PC-9 (cell line): ENCODE results near the gene MCU. TPM values are rescaled to one million over a fixed set of nuclear protein-coding genes. Genes with fewer than 3 reads are reported as not detected.

Source experiments
- BruUV-seq: library from RNA; stranded (reverse); fragments of 400-500 nt; replicated peaks from 2 replicates; lab custom pipeline; 2021; lab: Mats Ljungman, UMichigan
- CTCF ChIA-PET: fragments of 300-600 bp; sonication (Branson Sonifier 250); formaldehyde crosslinking; loops from one replicate; lab custom pipeline; 2022; ENCODE audit warnings: antibody characterized with exemption; lab: Charles Lee
- POLR2A ChIA-PET: fragments of 300-600 bp; sonication (Branson Sonifier 250); formaldehyde crosslinking; loops from one replicate; lab custom pipeline; 2022; ENCODE audit warnings: antibody characterized with exemption; ENCODE audit not compliant: unreplicated experiment; lab: Charles Lee
- DNase-seq, 2 experiments: peaks; one replicate each; pipeline versions ENCODE4 v3.0.0 to v3.0.0-alpha.2; 2015 to 2022; ENCODE audit warnings: mixed read lengths in 1 of 2
- H2AFZ ChIP-seq: fragments of 200-600 bp; sonication (generic); 2 replicates; pipeline ENCODE4 v1.8.1; 2017; ENCODE audit warnings: antibody characterized with exemption
- H3F3A ChIP-seq: fragments of 200-600 bp; sonication (generic); 2 replicates; pipeline ENCODE4 v1.8.1; 2017; ENCODE audit warnings: antibody characterized with exemption, mild to moderate bottlenecking, low read depth; ENCODE audit not compliant: insufficient read depth
- H3K27ac ChIP-seq: fragments of 200-600 bp; sonication (generic); 2 replicates; pipeline ENCODE4 v1.6.1; 2016; ENCODE audit warnings: mixed run types
- H3K27me3 ChIP-seq: fragments of 200-600 bp; sonication (generic); 2 replicates; pipeline ENCODE4 v1.6.1; 2016; ENCODE audit warnings: low read depth, mixed run types; ENCODE audit not compliant: insufficient read depth
- H3K36me3 ChIP-seq: fragments of 200-600 bp; sonication (generic); 2 replicates; pipeline ENCODE4 v1.6.1; 2016; ENCODE audit warnings: low read depth, mixed run types
- H3K4me1 ChIP-seq: fragments of 200-600 bp; sonication (generic); replicated peaks from 2 replicates; pipeline ENCODE4 v1.6.1; 2016; ENCODE audit warnings: mixed run types; ENCODE audit not compliant: insufficient read depth
- H3K4me2 ChIP-seq: fragments of 200-600 bp; sonication (generic); 2 replicates; pipeline ENCODE4 v1.6.1; 2017; ENCODE audit warnings: mixed run types
- H3K4me3 ChIP-seq: fragments of 200-600 bp; sonication (generic); 2 replicates; pipeline ENCODE4 v1.6.1; 2016; ENCODE audit warnings: mixed run types
- H3K79me2 ChIP-seq: fragments of 200-600 bp; sonication (generic); 2 replicates; pipeline ENCODE4 v1.6.1; 2017; ENCODE audit warnings: low read depth, mixed run types
- H3K9me2 ChIP-seq: fragments of 200-600 bp; sonication (generic); 2 replicates; pipeline ENCODE4 v1.8.1; 2017; ENCODE audit warnings: mild to moderate bottlenecking; ENCODE audit not compliant: insufficient read depth
- H3K9me3 ChIP-seq: fragments of 200-600 bp; sonication (generic); 2 replicates; pipeline ENCODE4 v1.8.1; 2016; ENCODE audit warnings: low read depth; ENCODE audit not compliant: insufficient read depth
- H4K20me1 ChIP-seq: fragments of 200-600 bp; sonication (generic); 2 replicates; pipeline ENCODE4 v1.8.1; 2017; ENCODE audit not compliant: insufficient read depth
- EZH2 ChIP-seq: fragments of 200-600 bp; sonication (generic); IDR thresholded peaks from 2 replicates; pipeline ENCODE4 v1.8.0; 2017; ENCODE audit warnings: antibody characterized with exemption, low read depth
- intact Hi-C: fragments of 100-400 bp; cut with micrococcal nuclease; formaldehyde crosslinking; loops from one replicate; pipeline ENCODE4 v1.10.0; 2022; ENCODE audit not compliant: unreplicated experiment
- total RNA-seq: library from RNA; stranded (reverse); gene quantifications from 2 replicates; pipeline ENCODE4 v1.2.3, GENCODE V29; 2021
- TF ChIP-seq, protein P1 (sequence below): fragments of 200-600 bp; sonication (generic); conservative IDR thresholded peaks from 2 replicates; pipeline ENCODE4 v1.6.1; 2017; ENCODE audit warnings: mixed run types, antibody characterized with exemption, mild to moderate bottlenecking, moderate library complexity

The MCU gene
- total RNA-seq, 1 experiment from 2014 or later: 59.5 TPM

DNA sequence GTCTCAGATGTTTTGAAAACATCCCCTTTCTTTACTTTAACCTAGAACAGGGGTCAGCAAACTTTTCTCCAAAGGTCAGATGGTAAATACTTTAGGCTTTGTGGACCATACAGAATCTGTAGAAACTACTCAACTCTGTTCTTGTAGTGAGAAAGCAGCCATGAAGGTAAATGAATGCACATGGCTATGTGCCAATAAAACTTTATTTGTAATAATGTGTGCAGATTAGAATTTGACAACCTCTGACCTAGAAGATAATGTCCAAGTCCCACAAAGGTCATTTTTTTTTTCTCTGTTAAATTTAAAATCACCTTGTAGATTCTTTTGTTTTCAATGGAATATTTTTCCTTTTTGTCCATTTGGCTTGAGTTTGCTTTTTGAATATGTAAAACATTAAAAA is 218.8 kb downstream of the MCU start:
- ChIA-PET CTCF (no interaction called here), POLR2A (interaction anchor here (0.6 kb wide), 1 partner anchor 273 kb away, joined by 5 read pairs; no protein-coding TSS in a partner anchor)
- Histone ChIP-seq H3F3A (no peaks in the 10 kb centered on the region), H4K20me1 (no peaks in the 10 kb centered on the region), H3K36me3 (no peaks in the 10 kb centered on the region), H3K79me2 (no peaks in the 10 kb centered on the region), H3K9me3 (no peaks in the 10 kb centered on the region), H3K27ac (no peak overlapping the region), H3K9me2 (no peaks in the 10 kb centered on the region), H3K4me3 (no peak overlapping the region), H3K27me3 (no peaks in the 10 kb centered on the region), H3K4me2 (no peak overlapping the region), H3K4me1 (no peaks in the 10 kb centered on the region), H2AFZ (no peak overlapping the region)
- BruUV-seq: no TSS peak
- intact Hi-C loops: no loop called here
- TF ChIP-seq EZH2: no peak
- TF ChIP-seq, protein P1, sequence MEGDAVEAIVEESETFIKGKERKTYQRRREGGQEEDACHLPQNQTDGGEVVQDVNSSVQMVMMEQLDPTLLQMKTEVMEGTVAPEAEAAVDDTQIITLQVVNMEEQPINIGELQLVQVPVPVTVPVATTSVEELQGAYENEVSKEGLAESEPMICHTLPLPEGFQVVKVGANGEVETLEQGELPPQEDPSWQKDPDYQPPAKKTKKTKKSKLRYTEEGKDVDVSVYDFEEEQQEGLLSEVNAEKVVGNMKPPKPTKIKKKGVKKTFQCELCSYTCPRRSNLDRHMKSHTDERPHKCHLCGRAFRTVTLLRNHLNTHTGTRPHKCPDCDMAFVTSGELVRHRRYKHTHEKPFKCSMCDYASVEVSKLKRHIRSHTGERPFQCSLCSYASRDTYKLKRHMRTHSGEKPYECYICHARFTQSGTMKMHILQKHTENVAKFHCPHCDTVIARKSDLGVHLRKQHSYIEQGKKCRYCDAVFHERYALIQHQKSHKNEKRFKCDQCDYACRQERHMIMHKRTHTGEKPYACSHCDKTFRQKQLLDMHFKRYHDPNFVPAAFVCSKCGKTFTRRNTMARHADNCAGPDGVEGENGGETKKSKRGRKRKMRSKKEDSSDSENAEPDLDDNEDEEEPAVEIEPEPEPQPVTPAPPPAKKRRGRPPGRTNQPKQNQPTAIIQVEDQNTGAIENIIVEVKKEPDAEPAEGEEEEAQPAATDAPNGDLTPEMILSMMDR: no peak
- no peak for DNase-seq

DNA sequence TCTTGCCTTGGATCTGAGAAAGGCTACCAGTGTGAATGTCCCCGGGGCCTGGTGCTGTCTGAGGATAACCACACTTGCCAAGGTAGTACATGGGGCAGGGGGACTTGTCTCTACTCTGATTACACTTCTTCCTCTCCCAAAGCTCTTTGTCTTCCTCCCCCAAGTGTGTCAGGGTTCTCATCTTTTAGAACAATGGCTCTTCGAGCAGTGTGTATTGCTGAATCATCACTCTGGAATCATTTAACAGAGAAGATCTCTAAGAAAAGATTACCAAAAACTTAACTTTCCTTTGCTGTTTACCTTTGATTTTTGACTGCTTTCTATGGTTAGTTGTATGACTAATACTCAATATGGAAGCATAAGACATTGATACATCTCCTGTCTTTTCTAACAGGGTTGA is 219.8 kb downstream of the MCU start:
- H2AFZ ChIP-seq: no peak overlapping the region
- POLR2A ChIA-PET: no interaction called here
- H3K9me2 ChIP-seq: no peaks in the 10 kb centered on the region
- H3K27me3 ChIP-seq: no peaks in the 10 kb centered on the region
- no peak for DNase-seq
- no peak overlapping the region for H3K4me3 ChIP-seq
- CTCF ChIA-PET: no interaction called here
- H4K20me1 ChIP-seq: no peaks in the 10 kb centered on the region
- H3K79me2 ChIP-seq: no peaks in the 10 kb centered on the region
- H3K36me3 ChIP-seq: no peaks in the 10 kb centered on the region
- H3K4me1 ChIP-seq: no peaks in the 10 kb centered on the region
- H3K9me3 ChIP-seq: no peaks in the 10 kb centered on the region
- no peak overlapping the region for H3K27ac ChIP-seq
- intact Hi-C loops: no loop called here
- no peaks in the 10 kb centered on the region for H3F3A ChIP-seq
- H3K4me2 ChIP-seq: no peak overlapping the region
- BruUV-seq: no TSS peak
- TF ChIP-seq EZH2: no peak
- TF ChIP-seq, protein P1: no peak

DNA sequence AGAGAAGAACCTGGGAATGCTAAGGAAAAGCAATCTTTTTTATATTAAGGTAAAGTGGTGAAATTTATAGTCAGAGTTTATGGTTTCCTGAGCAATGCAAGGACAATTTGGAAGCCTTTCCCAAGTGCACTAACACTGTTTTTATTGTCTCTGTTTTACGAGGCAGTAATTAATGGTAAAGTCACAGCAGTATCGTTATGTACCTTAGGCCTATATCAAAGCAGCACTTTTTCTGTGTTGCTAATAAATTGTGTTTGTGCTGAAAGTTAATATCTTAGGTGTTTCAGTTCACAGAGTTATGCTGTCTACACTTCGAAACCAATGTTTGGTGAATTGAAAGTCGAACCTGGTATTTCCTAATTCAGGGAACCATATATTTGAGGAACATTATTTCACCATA is 220.8 kb downstream of the MCU start:
- intact Hi-C loops: no loop called here
- CTCF ChIA-PET: no interaction called here
- H2AFZ ChIP-seq: no peak overlapping the region

More for the DNA sequence above, 220.8 kb downstream of the MCU start:
- no TSS peak for BruUV-seq
- H3K36me3 ChIP-seq: no peaks in the 10 kb centered on the region
- H3K4me3 ChIP-seq: no peak overlapping the region
- H3K9me3 ChIP-seq: no peaks in the 10 kb centered on the region
- no peaks in the 10 kb centered on the region for H3K4me1 ChIP-seq
- DNase-seq: no peak
- H3K4me2 ChIP-seq: no peak overlapping the region
- H3K27me3 ChIP-seq: no peaks in the 10 kb centered on the region
- no peak overlapping the region for H3K27ac ChIP-seq
- POLR2A ChIA-PET: interaction anchor here (0.6 kb wide), 1 partner anchor 639 kb away, joined by 3 read pairs; no protein-coding TSS in a partner anchor
- no peaks in the 10 kb centered on the region for H3K79me2 ChIP-seq
- H3K9me2 ChIP-seq: no peaks in the 10 kb centered on the region
- H4K20me1 ChIP-seq: no peaks in the 10 kb centered on the region
- no peak for TF ChIP-seq EZH2
- TF ChIP-seq, protein P1: no peak
- no peaks in the 10 kb centered on the region for H3F3A ChIP-seq
